Glutamatergic neuron (in vitro differentiated cells): ENCODE data around the gene NCKIPSD. TPM values are rescaled to one million over a fixed set of nuclear protein-coding genes. Genes with fewer than 3 reads are reported as not detected.

ENCODE experiments used
- DNase-seq: peaks from one replicate; pipeline ENCODE4 v3.0.0; 2022
- H3K27ac Mint-ChIP-seq: one replicate; pipeline ENCODE4 v1.8.0; 2020; ENCODE audit warnings: mild to moderate bottlenecking, mixed read lengths, inconsistent platforms; ENCODE audit not compliant: unreplicated experiment
- H3K27me3 Mint-ChIP-seq: one replicate; pipeline ENCODE4 v1.8.0; 2020; ENCODE audit warnings: mild to moderate bottlenecking, moderate library complexity, mixed read lengths, inconsistent platforms; ENCODE audit not compliant: unreplicated experiment
- H3K36me3 Mint-ChIP-seq: one replicate; pipeline ENCODE4 v1.8.0; 2020; ENCODE audit warnings: mild to moderate bottlenecking, mixed read lengths, inconsistent platforms; ENCODE audit not compliant: unreplicated experiment
- H3K4me1 Mint-ChIP-seq: one replicate; pipeline ENCODE4 v1.8.0; 2020; ENCODE audit warnings: mild to moderate bottlenecking, low read depth, mixed read lengths, inconsistent platforms; ENCODE audit not compliant: unreplicated experiment
- H3K4me3 Mint-ChIP-seq: one replicate; pipeline ENCODE4 v1.8.0; 2020; ENCODE audit warnings: mild to moderate bottlenecking, mixed read lengths, inconsistent platforms; ENCODE audit not compliant: unreplicated experiment
- H3K9me3 Mint-ChIP-seq: one replicate; pipeline ENCODE4 v1.8.0; 2020; ENCODE audit warnings: mild to moderate bottlenecking, moderate library complexity, mixed read lengths, inconsistent platforms; ENCODE audit not compliant: unreplicated experiment
- CTCF ChIP-seq: fragments of 200-600 bp; sonication (generic); IDR thresholded peaks from one replicate; pipeline ENCODE4 v1.5.0; 2021; ENCODE audit not compliant: partially characterized antibody, unreplicated experiment
- total RNA-seq: library from RNA; stranded (reverse); fragmentation: NEBNext Ultra II Directional; extraction: Animal tissue kit (Norgen Biotek cat#: 25700); gene quantifications from one replicate; pipeline ENCODE4 v1.2.1, GENCODE V29; 2021; ENCODE audit not compliant: unreplicated experiment

Gene NCKIPSD
- total RNA-seq, 1 donor from 2014 or later = 35.5 TPM

GRCh38 chr3:48634661-48635221 lies 51.0 kb downstream of the NCKIPSD start:
- Mint-ChIP-seq H3K9me3 (peaks cover 3% of the 10 kb centered on the region), H3K4me3 (peak overlapping the region; percentile 78), H3K36me3 (no peaks in the 10 kb centered on the region), H3K4me1 (peaks cover 17% of the 10 kb centered on the region), H3K27me3 (peaks cover 2% of the 10 kb centered on the region), H3K27ac (no peak overlapping the region)
- no peak for TF ChIP-seq CTCF
- peak; percentile 47 for DNase-seq

GRCh38 chr3:48633743-48634142 lies 52.0 kb downstream of the NCKIPSD start:
- Mint-ChIP-seq H3K4me1 (peaks cover 13% of the 10 kb centered on the region), H3K36me3 (no peaks in the 10 kb centered on the region), H3K4me3 (no peak overlapping the region), H3K27ac (no peak overlapping the region), H3K9me3 (peaks cover 3% of the 10 kb centered on the region), H3K27me3 (peaks cover 5% of the 10 kb centered on the region)
- no peak for DNase-seq
- no peak for TF ChIP-seq CTCF

GRCh38 chr3:48633256-48633655 lies 52.5 kb downstream of the NCKIPSD start:
- H3K27ac Mint-ChIP-seq = no peak overlapping the region
- H3K4me3 Mint-ChIP-seq = no peak overlapping the region
- H3K36me3 Mint-ChIP-seq = no peaks in the 10 kb centered on the region
- peaks cover 5% of the 10 kb centered on the region for H3K27me3 Mint-ChIP-seq
- TF ChIP-seq CTCF = no peak
- peaks cover 3% of the 10 kb centered on the region for H3K9me3 Mint-ChIP-seq
- H3K4me1 Mint-ChIP-seq = peaks cover 13% of the 10 kb centered on the region
- DNase-seq = no peak

GRCh38 chr3:48631516-48632448 lies 53.9 kb downstream of the NCKIPSD start:
- no peak overlapping the region for H3K27ac Mint-ChIP-seq
- no peak for TF ChIP-seq CTCF
- DNase-seq = no peak
- peaks cover 6% of the 10 kb centered on the region for H3K4me1 Mint-ChIP-seq
- H3K27me3 Mint-ChIP-seq = peaks cover 7% of the 10 kb centered on the region
- peaks cover 3% of the 10 kb centered on the region for H3K9me3 Mint-ChIP-seq
- H3K4me3 Mint-ChIP-seq = no peak overlapping the region
- H3K36me3 Mint-ChIP-seq = no peaks in the 10 kb centered on the region

- TF ChIP-seq CTCF = no peak
- Mint-ChIP-seq H3K4me1 (no peaks in the 10 kb centered on the region), H3K27me3 (peaks cover 7% of the 10 kb centered on the region), H3K36me3 (no peaks in the 10 kb centered on the region), H3K27ac (no peak overlapping the region), H3K4me3 (no peak overlapping the region), H3K9me3 (peaks cover 3% of the 10 kb centered on the region)
- no peak for DNase-seq
Observed at GRCh38 chr3:48630833-48631232, 54.9 kb downstream of the NCKIPSD start.
